Hepatocyte (in vitro differentiated cells): ENCODE results near the gene RTN4R. TPM values are rescaled to one million over a fixed set of nuclear protein-coding genes. Genes with fewer than 3 reads are reported as not detected.

ENCODE experiments used
- DNase-seq: peaks from one replicate; pipeline ENCODE4 v3.0.0-alpha.2; 2016; ENCODE audit warnings: low spot score
- H2AFZ ChIP-seq: fragments of 200-600 bp; sonication (generic); 2 replicates; pipeline ENCODE4 v1.6.0; 2016; ENCODE audit warnings: antibody characterized with exemption, mild to moderate bottlenecking
- H3K27ac ChIP-seq: fragments of 200-600 bp; sonication (generic); 2 replicates; pipeline ENCODE4 v1.5.1; 2016; ENCODE audit warnings: mild to moderate bottlenecking
- H3K27me3 ChIP-seq: fragments of 200-600 bp; sonication (generic); 2 replicates; pipeline ENCODE4 v1.6.1; 2016
- H3K36me3 ChIP-seq: fragments of 200-600 bp; sonication (generic); replicated peaks from 2 replicates; pipeline ENCODE4 v1.5.1; 2016; ENCODE audit warnings: low read depth; ENCODE audit not compliant: insufficient read depth
- H3K4me1 ChIP-seq: fragments of 200-600 bp; sonication (generic); 2 replicates; pipeline ENCODE4 v1.5.1; 2016; ENCODE audit warnings: mild to moderate bottlenecking, moderate library complexity; ENCODE audit not compliant: insufficient read depth
- H3K4me2 ChIP-seq: fragments of 200-600 bp; sonication (generic); 2 replicates; pipeline ENCODE4 v1.6.0; 2016
- H3K4me3 ChIP-seq: fragments of 200-600 bp; sonication (generic); 2 replicates; pipeline ENCODE4 v1.5.1; 2016; ENCODE audit warnings: mild to moderate bottlenecking
- H3K79me2 ChIP-seq: fragments of 200-600 bp; sonication (generic); 2 replicates; pipeline ENCODE4 v1.6.0; 2017; ENCODE audit warnings: mild to moderate bottlenecking
- H3K9me2 ChIP-seq: fragments of 200-600 bp; sonication (generic); replicated peaks from 2 replicates; pipeline ENCODE4 v1.6.0; 2017; ENCODE audit warnings: mild to moderate bottlenecking; ENCODE audit not compliant: insufficient read depth
- H3K9me3 ChIP-seq: fragments of 200-600 bp; sonication (generic); 2 replicates; pipeline ENCODE4 v1.5.1; 2016; ENCODE audit warnings: low read depth, mild to moderate bottlenecking
- H4K20me1 ChIP-seq: fragments of 200-600 bp; sonication (generic); 2 replicates; pipeline ENCODE4 v1.6.0; 2016; ENCODE audit warnings: mild to moderate bottlenecking; ENCODE audit not compliant: insufficient read depth, poor library complexity, severe bottlenecking
- EZH2 ChIP-seq: fragments of 200-600 bp; sonication (generic); IDR thresholded peaks from 2 replicates; pipeline ENCODE4 v1.6.1; 2016; ENCODE audit warnings: antibody characterized with exemption, mild to moderate bottlenecking, borderline replicate concordance
- EZH2phosphoT487 ChIP-seq: fragments of 200-600 bp; sonication (generic); IDR thresholded peaks from one replicate; pipeline ENCODE4 v1.6.1; 2018; ENCODE audit warnings: antibody characterized with exemption, mild to moderate bottlenecking, low read depth, moderate library complexity; ENCODE audit not compliant: unreplicated experiment, severe bottlenecking
- WGBS: methylation state at CpG from one replicate; pipeline ENCODE4 v1.1.6; 2016; ENCODE audit warnings: low lambda C conversion rate; ENCODE audit errors: missing lambda C conversion rate; 5-methylcytosine and 5-hydroxymethylcytosine counted together
- polyA plus RNA-seq: library from polyadenylated mRNA; unstranded; fragments of >200 nt; fragmentation: Nextera tagmentation; extraction: Ambion mirVana; gene quantifications from 2 replicates; pipeline ENCODE4 v1.2.1, GENCODE V29; 2016
- total RNA-seq: library from RNA; depleted of rRNA; stranded (reverse); fragments of >200 nt; gene quantifications from 2 replicates; pipeline ENCODE4 v1.2.3, GENCODE V29; 2014
- TF ChIP-seq, protein P1 (sequence below): fragments of 200-600 bp; sonication (generic); IDR thresholded peaks from 2 replicates; pipeline ENCODE4 v1.5.1; 2016; ENCODE audit warnings: antibody characterized with exemption, mild to moderate bottlenecking; ENCODE audit not compliant: poor library complexity

The RTN4R gene
- total and polyA plus RNA-seq, 2 experiments from 2014 or later, result 7.9 to 16.9 TPM

DNA sequence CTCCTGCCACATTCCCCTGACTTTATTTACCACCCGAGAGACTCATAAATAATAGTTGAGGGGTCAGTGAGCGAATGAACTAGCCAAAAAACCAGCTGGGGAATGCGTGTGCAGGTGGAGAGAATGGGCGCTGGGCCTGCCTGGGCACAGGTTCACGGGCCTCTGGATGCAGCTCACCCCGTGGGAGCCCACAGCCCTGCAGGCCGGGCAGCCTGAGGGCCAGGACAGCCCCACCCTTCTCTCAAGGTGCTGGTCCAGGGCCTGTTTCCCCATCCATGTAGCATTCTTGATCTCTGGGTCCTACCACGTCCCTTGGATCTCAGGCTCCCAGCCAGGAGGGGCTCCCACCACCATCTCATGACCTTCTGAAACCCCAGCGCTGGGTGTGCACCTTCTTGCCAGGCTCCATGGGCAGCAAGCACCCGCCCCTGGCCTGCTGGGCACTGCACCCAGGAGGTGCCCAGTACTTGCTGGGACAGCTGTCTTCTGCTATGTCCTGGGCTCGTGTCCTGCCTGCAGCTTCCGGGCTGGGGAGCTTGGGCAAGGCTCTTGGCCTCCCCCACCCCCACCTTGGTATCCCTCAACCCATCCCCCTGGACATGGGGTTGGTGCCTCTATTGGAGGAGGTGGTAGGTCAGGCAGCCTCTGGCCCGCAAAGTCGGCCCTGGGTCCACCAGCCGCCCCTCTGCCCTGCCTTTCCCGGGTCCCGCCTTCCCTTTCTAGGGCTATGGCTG is 74.2 kb downstream of the RTN4R start:
- Histone ChIP-seq H3K79me2 (no peaks in the 10 kb centered on the region), H3K27ac (no peak overlapping the region), H3K27me3 (no peaks in the 10 kb centered on the region), H2AFZ (no peak overlapping the region), H3K9me2 (no peaks in the 10 kb centered on the region), H3K4me2 (no peak overlapping the region), H3K9me3 (no peaks in the 10 kb centered on the region), H3K4me1 (peaks cover 2% of the 10 kb centered on the region), H3K4me3 (no peak overlapping the region), H3K36me3 (no peaks in the 10 kb centered on the region), H4K20me1 (no peaks in the 10 kb centered on the region)
- DNase-seq, result no peak
- TF ChIP-seq, protein P1, sequence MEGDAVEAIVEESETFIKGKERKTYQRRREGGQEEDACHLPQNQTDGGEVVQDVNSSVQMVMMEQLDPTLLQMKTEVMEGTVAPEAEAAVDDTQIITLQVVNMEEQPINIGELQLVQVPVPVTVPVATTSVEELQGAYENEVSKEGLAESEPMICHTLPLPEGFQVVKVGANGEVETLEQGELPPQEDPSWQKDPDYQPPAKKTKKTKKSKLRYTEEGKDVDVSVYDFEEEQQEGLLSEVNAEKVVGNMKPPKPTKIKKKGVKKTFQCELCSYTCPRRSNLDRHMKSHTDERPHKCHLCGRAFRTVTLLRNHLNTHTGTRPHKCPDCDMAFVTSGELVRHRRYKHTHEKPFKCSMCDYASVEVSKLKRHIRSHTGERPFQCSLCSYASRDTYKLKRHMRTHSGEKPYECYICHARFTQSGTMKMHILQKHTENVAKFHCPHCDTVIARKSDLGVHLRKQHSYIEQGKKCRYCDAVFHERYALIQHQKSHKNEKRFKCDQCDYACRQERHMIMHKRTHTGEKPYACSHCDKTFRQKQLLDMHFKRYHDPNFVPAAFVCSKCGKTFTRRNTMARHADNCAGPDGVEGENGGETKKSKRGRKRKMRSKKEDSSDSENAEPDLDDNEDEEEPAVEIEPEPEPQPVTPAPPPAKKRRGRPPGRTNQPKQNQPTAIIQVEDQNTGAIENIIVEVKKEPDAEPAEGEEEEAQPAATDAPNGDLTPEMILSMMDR, result no peak
- TF ChIP-seq EZH2 (no peak), EZH2phosphoT487 (no peak)
- WGBS, result 89% methylated on average over 17 of the region's 17 CpGs

DNA sequence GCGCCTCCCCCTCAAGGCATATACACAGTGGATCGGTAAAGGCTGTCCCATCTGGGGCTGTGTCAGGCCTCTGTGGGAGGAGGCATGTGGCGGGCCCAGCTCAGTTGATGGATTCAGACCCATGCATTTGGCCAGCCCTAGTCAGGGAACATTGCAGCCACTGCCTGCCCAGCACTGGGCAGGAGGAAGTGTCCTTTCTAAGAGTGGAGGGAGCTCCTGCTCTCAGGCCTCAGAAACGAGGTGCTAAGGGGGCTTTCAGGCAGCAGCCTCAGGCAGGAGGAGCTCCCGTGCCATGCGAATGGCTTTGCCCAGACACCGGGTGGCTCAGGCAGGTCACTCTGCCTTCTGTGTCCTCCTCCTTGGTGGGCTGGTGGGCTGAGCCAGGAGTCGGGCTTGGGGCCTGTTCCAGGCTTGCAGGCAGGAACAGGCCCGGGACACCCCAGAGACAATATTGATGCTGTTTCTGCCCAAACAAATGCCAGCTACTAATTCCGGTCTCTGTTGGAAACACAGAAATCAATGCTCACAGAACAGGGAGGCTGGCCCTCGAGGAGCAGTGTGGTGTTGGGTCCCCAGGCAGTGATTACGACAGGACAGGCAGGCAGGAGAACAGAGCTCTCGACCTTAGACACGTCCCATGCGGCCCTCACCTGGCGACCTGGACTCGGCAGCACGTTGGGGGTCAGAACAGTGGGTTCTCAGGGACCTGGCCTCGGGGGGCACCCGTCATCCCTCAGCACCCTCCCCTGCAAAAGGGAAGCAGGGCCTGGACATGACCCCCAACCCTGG is 75.0 kb downstream of the RTN4R start:
- H3K4me1 ChIP-seq, result no peaks in the 10 kb centered on the region
- TF ChIP-seq, protein P1, result no peak
- TF ChIP-seq EZH2 (no peak), EZH2phosphoT487 (no peak)
- DNase-seq, result no peak
- no peak overlapping the region for H3K4me2 ChIP-seq
- H4K20me1 ChIP-seq, result no peaks in the 10 kb centered on the region
- no peaks in the 10 kb centered on the region for H3K36me3 ChIP-seq
- H3K4me3 ChIP-seq, result no peak overlapping the region
- no peaks in the 10 kb centered on the region for H3K27me3 ChIP-seq
- no peaks in the 10 kb centered on the region for H3K9me2 ChIP-seq
- H3K9me3 ChIP-seq, result no peaks in the 10 kb centered on the region
- no peaks in the 10 kb centered on the region for H3K79me2 ChIP-seq
- no peak overlapping the region for H3K27ac ChIP-seq
- no peak overlapping the region for H2AFZ ChIP-seq
- 80% methylated on average over 20 of the region's 20 CpGs for WGBS

DNA sequence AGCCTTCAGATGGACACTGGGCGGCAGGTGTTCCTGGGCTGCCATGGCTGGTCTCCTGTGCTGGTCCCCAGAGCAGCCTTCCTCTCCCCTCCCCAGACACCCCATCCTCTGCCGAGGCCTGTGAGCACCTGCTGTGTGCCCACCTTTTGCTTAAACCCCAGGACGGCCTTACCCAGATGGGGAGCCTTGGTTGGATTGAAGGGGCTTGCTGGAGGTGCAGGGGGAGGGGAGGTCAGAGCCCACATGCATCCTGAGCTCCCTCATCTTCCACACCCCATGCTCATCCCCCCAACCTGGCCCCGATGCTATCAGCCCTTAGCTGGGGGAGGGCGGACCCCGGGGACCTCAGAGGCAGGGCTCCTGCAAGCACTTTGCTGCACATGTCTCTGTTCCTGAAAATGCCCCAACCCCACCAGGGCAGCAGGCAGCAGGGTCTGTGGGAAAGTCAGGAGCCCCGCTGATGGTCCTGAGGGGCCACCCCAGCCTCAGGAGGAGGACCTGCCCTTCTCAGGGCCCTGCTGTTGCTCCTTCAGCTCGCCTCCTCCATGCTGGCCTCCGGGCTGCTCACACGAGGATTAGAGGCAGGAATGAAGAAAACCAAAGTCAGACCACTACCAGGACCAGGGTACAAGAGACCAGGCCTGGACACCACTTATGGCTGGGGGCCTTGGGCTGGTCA is 75.7 kb downstream of the RTN4R start:
- Histone ChIP-seq H3K4me2 (no peak overlapping the region), H3K27ac (no peak overlapping the region), H3K4me3 (no peak overlapping the region), H2AFZ (no peak overlapping the region), H3K79me2 (no peaks in the 10 kb centered on the region), H3K4me1 (no peaks in the 10 kb centered on the region), H3K27me3 (no peaks in the 10 kb centered on the region), H4K20me1 (no peaks in the 10 kb centered on the region), H3K9me3 (no peaks in the 10 kb centered on the region), H3K9me2 (no peaks in the 10 kb centered on the region), H3K36me3 (no peaks in the 10 kb centered on the region)
- WGBS, result 90% methylated on average over 10 of the region's 10 CpGs
- DNase-seq, result no peak
- TF ChIP-seq, protein P1, result no peak
